Neural progenitor cell (in vitro differentiated cells): ENCODE data around the gene KBTBD7. TPM values are rescaled to one million over a fixed set of nuclear protein-coding genes. Genes with fewer than 3 reads are reported as not detected.

ENCODE experiments used
- DNase-seq: peaks from one replicate; pipeline ENCODE4 v3.0.0-alpha.2; 2016; ENCODE audit warnings: low spot score
- H2AFZ ChIP-seq: fragments of 200-600 bp; sonication (generic); replicated peaks from 2 replicates; pipeline ENCODE4 v1.6.1; 2016; ENCODE audit warnings: antibody characterized with exemption
- H3F3A ChIP-seq: fragments of 200-600 bp; sonication (generic); 2 replicates; pipeline ENCODE4 v1.6.1; 2016; ENCODE audit warnings: antibody characterized with exemption, low read depth
- H3K27ac ChIP-seq: fragments of 200-600 bp; sonication (generic); 2 replicates; pipeline ENCODE4 v1.5.1; 2016; ENCODE audit warnings: mild to moderate bottlenecking
- H3K27me3 ChIP-seq: fragments of 200-600 bp; sonication (generic); 2 replicates; pipeline ENCODE4 v1.6.1; 2016; ENCODE audit warnings: mild to moderate bottlenecking, moderate library complexity
- H3K36me3 ChIP-seq: fragments of 200-600 bp; sonication (generic); 2 replicates; pipeline ENCODE4 v1.5.1; 2016
- H3K4me1 ChIP-seq: fragments of 200-600 bp; sonication (generic); 2 replicates; pipeline ENCODE4 v1.6.1; 2016; ENCODE audit warnings: mixed run types
- H3K4me2 ChIP-seq: fragments of 200-600 bp; sonication (generic); 2 replicates; pipeline ENCODE4 v1.6.1; 2016
- H3K4me3 ChIP-seq: fragments of 200-600 bp; sonication (generic); 2 replicates; pipeline ENCODE4 v1.5.1; 2016
- H3K79me2 ChIP-seq: fragments of 200-600 bp; sonication (generic); 2 replicates; pipeline ENCODE4 v1.6.1; 2016; ENCODE audit warnings: low read depth
- H3K9ac ChIP-seq: fragments of 200-600 bp; sonication (generic); 2 replicates; pipeline ENCODE4 v1.6.1; 2016
- H3K9me3 ChIP-seq: fragments of 200-600 bp; sonication (generic); 2 replicates; pipeline ENCODE4 v1.5.1; 2016; ENCODE audit warnings: low read depth
- H4K20me1 ChIP-seq: fragments of 200-600 bp; sonication (generic); 2 replicates; pipeline ENCODE4 v1.6.1; 2016; ENCODE audit warnings: low read depth
- H3K27ac Mint-ChIP-seq: 3 replicates; pipeline ENCODE4 v1.8.0; 2021; ENCODE audit warnings: mixed read lengths
- H3K27me3 Mint-ChIP-seq: 2 replicates; pipeline ENCODE4 v1.8.0; 2022; ENCODE audit warnings: low read depth, mild to moderate bottlenecking, inconsistent platforms, moderate library complexity, mixed read lengths; ENCODE audit not compliant: insufficient read depth
- H3K36me3 Mint-ChIP-seq: 3 replicates; pipeline ENCODE4 v1.8.0; 2021; ENCODE audit warnings: mixed read lengths
- H3K4me1 Mint-ChIP-seq: 3 replicates; pipeline ENCODE4 v1.8.0; 2021; ENCODE audit warnings: mixed read lengths
- H3K4me3 Mint-ChIP-seq: 3 replicates; pipeline ENCODE4 v1.8.0; 2021; ENCODE audit warnings: mild to moderate bottlenecking, moderate library complexity, mixed read lengths
- H3K9me3 Mint-ChIP-seq: 3 replicates; pipeline ENCODE4 v1.8.0; 2020; ENCODE audit warnings: mixed read lengths
- EZH2 ChIP-seq: fragments of 200-600 bp; sonication (generic); IDR thresholded peaks from 2 replicates; pipeline ENCODE4 v1.6.1; 2017; ENCODE audit warnings: antibody characterized with exemption, mild to moderate bottlenecking, moderate library complexity
- EZH2phosphoT487 ChIP-seq: fragments of 200-600 bp; sonication (generic); IDR thresholded peaks from 2 replicates; pipeline ENCODE4 v1.6.1; 2017; ENCODE audit warnings: antibody characterized with exemption
- total RNA-seq: library from RNA; depleted of rRNA; stranded (reverse); fragments of >200 nt; gene quantifications from 2 replicates; pipeline ENCODE4 v1.2.3, GENCODE V29; 2015; ENCODE audit warnings: low replicate concordance
- TF ChIP-seq, protein P1 (sequence below): fragments of 200-600 bp; sonication (generic); IDR thresholded peaks from 2 replicates; pipeline ENCODE4 v1.5.1; 2017; ENCODE audit warnings: antibody characterized with exemption, mild to moderate bottlenecking

KBTBD7 gene
- total RNA-seq, 1 donor from 2014 or later, result 24.7 TPM

DNA sequence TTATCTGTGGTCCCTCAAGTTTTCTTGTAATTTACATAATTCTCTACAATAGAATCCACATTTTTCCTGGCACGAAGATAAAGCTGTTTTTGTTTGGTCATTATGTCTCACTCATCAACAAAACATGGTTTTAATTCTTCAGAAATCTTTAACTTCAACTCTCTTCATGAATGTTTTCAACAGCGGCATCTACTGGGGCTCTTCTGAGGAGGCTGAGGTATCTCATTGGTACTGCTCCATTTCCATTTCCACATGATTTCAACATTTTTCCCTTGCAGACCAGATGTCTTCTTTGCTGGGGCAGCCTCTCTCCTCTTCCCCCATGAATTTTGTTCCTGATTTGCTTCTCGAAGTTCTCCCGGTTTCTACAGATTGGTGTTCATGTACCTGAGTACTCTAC is 5.8 kb upstream of the KBTBD7 start:
- H3K27ac ChIP-seq, result no peak overlapping the region
- no peaks in the 10 kb centered on the region for H4K20me1 ChIP-seq
- H3K9ac ChIP-seq, result no peak overlapping the region
- DNase-seq, result no peak
- TF ChIP-seq, protein P1, sequence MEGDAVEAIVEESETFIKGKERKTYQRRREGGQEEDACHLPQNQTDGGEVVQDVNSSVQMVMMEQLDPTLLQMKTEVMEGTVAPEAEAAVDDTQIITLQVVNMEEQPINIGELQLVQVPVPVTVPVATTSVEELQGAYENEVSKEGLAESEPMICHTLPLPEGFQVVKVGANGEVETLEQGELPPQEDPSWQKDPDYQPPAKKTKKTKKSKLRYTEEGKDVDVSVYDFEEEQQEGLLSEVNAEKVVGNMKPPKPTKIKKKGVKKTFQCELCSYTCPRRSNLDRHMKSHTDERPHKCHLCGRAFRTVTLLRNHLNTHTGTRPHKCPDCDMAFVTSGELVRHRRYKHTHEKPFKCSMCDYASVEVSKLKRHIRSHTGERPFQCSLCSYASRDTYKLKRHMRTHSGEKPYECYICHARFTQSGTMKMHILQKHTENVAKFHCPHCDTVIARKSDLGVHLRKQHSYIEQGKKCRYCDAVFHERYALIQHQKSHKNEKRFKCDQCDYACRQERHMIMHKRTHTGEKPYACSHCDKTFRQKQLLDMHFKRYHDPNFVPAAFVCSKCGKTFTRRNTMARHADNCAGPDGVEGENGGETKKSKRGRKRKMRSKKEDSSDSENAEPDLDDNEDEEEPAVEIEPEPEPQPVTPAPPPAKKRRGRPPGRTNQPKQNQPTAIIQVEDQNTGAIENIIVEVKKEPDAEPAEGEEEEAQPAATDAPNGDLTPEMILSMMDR, result no peak
- TF ChIP-seq EZH2, result no peak
- no peak for TF ChIP-seq EZH2phosphoT487
- Mint-ChIP-seq H3K27ac (no peak overlapping the region), H3K9me3 (no peaks in the 10 kb centered on the region), H3K36me3 (no peaks in the 10 kb centered on the region), H3K4me3 (no peak overlapping the region), H3K27me3 (no peaks in the 10 kb centered on the region), H3K4me1 (no peaks in the 10 kb centered on the region)
- H3K79me2 ChIP-seq, result no peaks in the 10 kb centered on the region
- H3K4me3 ChIP-seq, result no peak overlapping the region
- no peaks in the 10 kb centered on the region for H3K4me1 ChIP-seq
- no peaks in the 10 kb centered on the region for H3K27me3 ChIP-seq
- no peaks in the 10 kb centered on the region for H3K36me3 ChIP-seq
- H3K9me3 ChIP-seq, result no peaks in the 10 kb centered on the region
- H3F3A ChIP-seq, result no peaks in the 10 kb centered on the region
- no peak overlapping the region for H3K4me2 ChIP-seq
- H2AFZ ChIP-seq, result no peak overlapping the region

DNA sequence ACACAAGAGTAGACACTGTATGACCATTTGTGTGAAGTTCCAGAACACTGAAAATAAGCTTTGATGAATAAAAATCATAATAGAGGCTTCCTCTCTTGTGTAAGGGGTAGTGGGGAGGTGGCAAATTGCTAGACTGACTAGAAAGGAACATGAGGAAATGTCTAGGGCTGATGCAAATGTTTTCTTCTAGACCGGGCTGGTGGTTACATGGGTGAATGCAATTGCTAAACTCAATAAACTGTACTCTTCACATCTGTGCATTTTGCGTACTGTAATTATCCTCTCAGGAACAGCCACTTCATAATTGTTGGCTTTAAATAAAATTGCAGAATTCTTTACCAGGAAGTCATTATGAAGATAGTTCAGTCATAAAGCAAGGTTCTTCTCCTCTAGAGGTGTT is 5.2 kb upstream of the KBTBD7 start:
- H3K9ac ChIP-seq, result no peak overlapping the region
- H3K36me3 ChIP-seq, result no peaks in the 10 kb centered on the region
- H3K4me3 ChIP-seq, result no peak overlapping the region
- TF ChIP-seq EZH2phosphoT487, result no peak
- TF ChIP-seq EZH2, result no peak
- TF ChIP-seq, protein P1, result no peak
- no peaks in the 10 kb centered on the region for H3K27me3 ChIP-seq
- H3K4me2 ChIP-seq, result no peak overlapping the region
- no peaks in the 10 kb centered on the region for H3K9me3 ChIP-seq
- H3K27ac ChIP-seq, result no peak overlapping the region
- no peak overlapping the region for H2AFZ ChIP-seq
- Mint-ChIP-seq H3K36me3 (no peaks in the 10 kb centered on the region), H3K9me3 (no peaks in the 10 kb centered on the region), H3K27me3 (no peaks in the 10 kb centered on the region), H3K4me1 (no peaks in the 10 kb centered on the region), H3K27ac (no peak overlapping the region), H3K4me3 (no peak overlapping the region)
- H4K20me1 ChIP-seq, result no peaks in the 10 kb centered on the region
- DNase-seq, result no peak
- H3F3A ChIP-seq, result no peaks in the 10 kb centered on the region
- no peaks in the 10 kb centered on the region for H3K79me2 ChIP-seq
- H3K4me1 ChIP-seq, result no peaks in the 10 kb centered on the region

DNA sequence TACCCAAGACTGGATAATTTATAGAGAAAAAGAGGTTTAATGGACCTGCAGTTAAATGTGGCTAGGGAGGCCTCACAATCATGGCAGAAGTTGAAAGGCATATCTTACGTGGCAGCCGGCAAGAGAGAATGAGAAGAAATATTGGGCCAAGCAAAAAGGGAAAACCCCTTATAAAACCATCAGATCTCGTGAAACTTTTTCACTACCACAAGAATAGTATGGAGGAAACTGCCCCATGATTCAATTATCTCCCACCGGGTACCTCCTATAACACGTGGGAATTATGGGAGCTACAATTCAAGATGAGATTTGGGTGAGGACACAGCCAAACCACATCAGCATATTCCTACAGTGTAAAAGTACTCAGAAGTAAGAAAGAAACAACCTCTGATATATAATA is 4.7 kb upstream of the KBTBD7 start:
- Mint-ChIP-seq H3K36me3 (no peaks in the 10 kb centered on the region), H3K4me1 (peaks cover 2% of the 10 kb centered on the region), H3K9me3 (peaks cover 2% of the 10 kb centered on the region), H3K27me3 (peaks cover 1% of the 10 kb centered on the region), H3K4me3 (no peak overlapping the region), H3K27ac (no peak overlapping the region)
- TF ChIP-seq EZH2 (no peak), EZH2phosphoT487 (no peak)
- TF ChIP-seq, protein P1, result no peak
- H3F3A ChIP-seq, result no peaks in the 10 kb centered on the region
- no peaks in the 10 kb centered on the region for H3K36me3 ChIP-seq
- H3K9ac ChIP-seq, result no peak overlapping the region
- H2AFZ ChIP-seq, result no peak overlapping the region
- no peaks in the 10 kb centered on the region for H3K79me2 ChIP-seq
- H4K20me1 ChIP-seq, result no peaks in the 10 kb centered on the region
- H3K4me3 ChIP-seq, result no peak overlapping the region
- H3K4me1 ChIP-seq, result no peaks in the 10 kb centered on the region
- H3K9me3 ChIP-seq, result no peaks in the 10 kb centered on the region
- H3K27ac ChIP-seq, result no peak overlapping the region
- H3K4me2 ChIP-seq, result no peak overlapping the region
- H3K27me3 ChIP-seq, result no peaks in the 10 kb centered on the region
- DNase-seq, result no peak

DNA sequence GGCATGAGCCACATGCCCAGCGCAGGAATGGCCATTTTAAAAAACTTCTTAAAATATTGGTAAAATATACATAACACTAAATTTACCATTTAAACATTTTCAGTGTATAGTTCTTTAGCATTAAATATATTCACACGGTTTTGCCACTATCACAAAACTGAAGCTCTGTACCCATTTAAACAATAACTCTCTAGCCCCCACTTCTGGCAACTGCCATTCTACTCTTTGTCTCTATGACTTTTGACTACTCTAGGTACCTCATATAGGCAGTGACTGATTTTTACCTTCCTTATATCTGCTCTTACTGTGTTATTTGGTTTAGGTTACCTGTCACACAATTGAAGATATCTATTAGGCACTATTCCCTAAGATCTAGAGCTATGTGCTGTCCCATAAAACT is 2.3 kb upstream of the KBTBD7 start:
- Histone ChIP-seq H2AFZ (no peak overlapping the region), H4K20me1 (no peaks in the 10 kb centered on the region), H3K79me2 (peaks cover 17% of the 10 kb centered on the region), H3K4me3 (no peak overlapping the region), H3K27me3 (no peaks in the 10 kb centered on the region), H3K27ac (no peak overlapping the region), H3K4me2 (no peak overlapping the region), H3K9ac (no peak overlapping the region), H3F3A (no peaks in the 10 kb centered on the region), H3K4me1 (peaks cover 7% of the 10 kb centered on the region), H3K9me3 (no peaks in the 10 kb centered on the region), H3K36me3 (no peaks in the 10 kb centered on the region)
- Mint-ChIP-seq H3K36me3 (peaks cover 17% of the 10 kb centered on the region), H3K27me3 (peaks cover 5% of the 10 kb centered on the region), H3K4me1 (peaks cover 6% of the 10 kb centered on the region), H3K27ac (no peak overlapping the region), H3K4me3 (no peak overlapping the region), H3K9me3 (peaks cover 17% of the 10 kb centered on the region)
- TF ChIP-seq EZH2 (no peak), EZH2phosphoT487 (no peak)
- TF ChIP-seq, protein P1, result peak; percentile 23
- DNase-seq, result no peak
